RWPE1 (cell line): ENCODE results near the gene WEE1.

Source experiments
- CTCF ChIA-PET: fragments of 350-600 bp; sonication (Branson Sonifier 250); formaldehyde crosslinking; extraction: SDS; loops from one replicate; lab custom pipeline; 2021; lab: Yijun Ruan, JAX
- POLR2A ChIA-PET: fragments of 400-600 bp; formaldehyde crosslinking; extraction: SDS; loops from one replicate; lab custom pipeline; 2020; ENCODE audit warnings: antibody characterized with exemption; ENCODE audit not compliant: low non-redundant PET; lab: Yijun Ruan, JAX
- DNase-seq: peaks from one replicate; pipeline ENCODE4 v3.0.0; 2012; ENCODE audit warnings: low spot score
- H3K27ac ChIP-seq: fragments of 450-650 bp; 2 replicates; pipeline ENCODE4 v1.5.1; 2017
- CTCF ChIP-seq: fragments of 450-650 bp; conservative IDR thresholded peaks from 2 replicates; pipeline ENCODE4 v1.5.1; 2017; ENCODE audit warnings: low read depth, mild to moderate bottlenecking

WEE1 gene

DNA sequence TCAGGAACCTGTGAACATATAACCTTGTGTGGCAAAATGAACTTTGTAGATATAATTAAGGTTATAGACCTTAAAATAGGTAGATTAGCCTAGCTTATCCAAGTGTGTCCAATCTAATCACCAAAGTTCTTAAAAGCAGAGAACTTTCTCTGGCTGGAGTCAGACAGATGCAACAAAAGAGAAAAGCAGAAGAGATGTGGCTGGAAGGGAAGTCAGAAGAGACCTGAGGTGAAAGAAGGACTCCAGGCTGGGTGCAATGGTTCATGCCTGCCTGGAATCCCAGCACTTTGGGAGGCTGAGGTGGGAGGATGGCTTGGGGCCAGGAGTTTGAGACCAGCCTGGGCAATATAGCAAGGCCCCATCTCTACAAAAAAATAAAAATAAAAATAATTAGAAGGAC, 51.0 kb downstream of the WEE1 start:
- TF ChIP-seq CTCF = no peak
- POLR2A ChIA-PET = no interaction called here
- no peak for DNase-seq
- CTCF ChIA-PET = no interaction called here
- no peak overlapping the region for H3K27ac ChIP-seq

DNA sequence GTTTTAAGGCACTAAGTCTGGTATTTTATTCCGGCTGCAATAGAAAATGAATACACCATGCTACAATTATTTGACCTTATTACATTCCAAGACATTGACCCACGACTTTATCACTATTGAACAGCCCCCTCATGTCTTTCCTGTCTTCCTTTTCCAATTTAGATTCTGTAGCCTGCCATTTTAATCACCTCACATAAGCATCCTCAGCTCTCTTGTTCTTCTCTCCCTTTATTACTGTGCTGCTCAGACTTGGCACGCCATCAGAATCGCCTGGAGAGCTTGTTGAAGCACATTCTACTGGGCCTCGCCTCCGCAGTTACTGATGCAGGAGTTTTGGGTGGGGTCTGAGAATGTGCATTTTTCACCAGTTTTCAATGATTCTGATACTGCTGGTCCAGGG, 51.7 kb downstream of the WEE1 start:
- CTCF ChIA-PET = interaction anchor here (0.5 to 1.0 kb wide), 3 partner anchors 11 to 76 kb away, joined by 3 to 6 read pairs (median 5); no protein-coding TSS in a partner anchor
- POLR2A ChIA-PET = no interaction called here
- no peak for DNase-seq
- no peak for TF ChIP-seq CTCF
- no peak overlapping the region for H3K27ac ChIP-seq

DNA sequence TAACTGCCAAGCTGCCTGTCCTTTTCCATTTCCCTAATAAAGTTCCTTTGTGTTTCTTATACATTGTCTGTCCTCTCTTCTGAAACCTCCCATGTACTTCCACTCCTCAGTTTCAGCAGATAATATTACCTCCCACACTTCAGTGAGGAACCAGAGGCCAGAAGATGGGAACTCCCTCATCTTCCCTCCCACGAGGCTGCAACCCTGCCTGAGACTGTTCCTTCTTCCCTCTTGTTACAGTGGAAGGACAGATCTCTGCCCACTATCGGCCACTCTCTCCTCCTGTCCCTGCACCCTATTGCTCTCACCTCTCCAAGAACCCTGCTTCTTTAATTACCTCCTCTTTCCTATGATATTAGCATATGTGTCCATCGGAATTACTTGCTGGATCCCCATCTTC, 52.3 kb downstream of the WEE1 start:
- ChIA-PET POLR2A (no interaction called here), CTCF (interaction anchor here (1.0 kb wide), 1 partner anchor 11 kb away, joined by 5 read pairs; no protein-coding TSS in a partner anchor)
- no peak overlapping the region for H3K27ac ChIP-seq
- no peak for DNase-seq
- no peak for TF ChIP-seq CTCF

DNA sequence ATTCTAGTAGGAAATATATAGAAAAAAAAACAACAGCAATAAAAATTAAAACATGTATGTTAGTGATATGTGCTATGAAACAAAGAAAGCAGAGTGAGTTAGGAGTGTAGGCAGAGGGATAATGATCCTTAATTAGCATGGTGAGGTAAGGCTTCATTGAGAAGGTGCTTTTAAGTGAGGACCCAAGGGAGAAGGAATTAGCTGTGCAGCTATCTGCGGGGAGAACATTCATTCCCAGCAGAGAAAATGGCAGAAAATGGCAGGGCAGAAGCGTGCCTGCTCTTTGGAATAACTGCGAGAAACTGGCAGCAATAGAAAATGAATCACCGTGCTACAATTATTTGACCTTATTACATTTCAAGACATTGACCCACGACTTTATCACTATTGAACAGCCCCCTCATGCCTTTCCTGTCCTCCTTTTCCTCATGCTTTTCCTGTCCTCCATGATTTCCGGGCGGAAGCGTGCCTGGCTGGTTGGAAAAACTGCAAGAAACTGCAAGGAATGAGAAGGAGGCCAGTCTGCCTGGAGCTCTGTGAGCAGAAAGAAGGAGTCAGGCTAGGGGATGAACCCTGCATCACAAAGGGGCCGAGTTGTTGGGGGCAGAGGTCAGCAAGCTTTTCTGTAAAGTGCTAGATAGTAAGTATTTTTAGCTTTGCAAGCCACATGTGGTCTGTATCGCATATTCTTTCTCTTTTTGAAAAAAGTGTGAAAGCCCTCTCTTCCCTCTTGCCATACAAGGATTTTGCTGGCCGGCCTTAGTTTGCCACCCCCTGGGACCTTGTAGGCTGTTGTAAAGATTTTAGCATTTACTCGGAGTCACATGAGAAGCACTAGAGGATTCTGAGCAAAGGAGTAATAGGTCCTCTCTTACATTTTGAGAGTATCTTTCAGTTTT, 53.3 kb downstream of the WEE1 start:
- no peak overlapping the region for H3K27ac ChIP-seq
- CTCF ChIA-PET = interaction anchor here (0.6 to 0.7 kb wide), 2 partner anchors 14 kb away, joined by 3 read pairs; no protein-coding TSS in a partner anchor
- DNase-seq = no peak
- POLR2A ChIA-PET = no interaction called here
- no peak for TF ChIP-seq CTCF

DNA sequence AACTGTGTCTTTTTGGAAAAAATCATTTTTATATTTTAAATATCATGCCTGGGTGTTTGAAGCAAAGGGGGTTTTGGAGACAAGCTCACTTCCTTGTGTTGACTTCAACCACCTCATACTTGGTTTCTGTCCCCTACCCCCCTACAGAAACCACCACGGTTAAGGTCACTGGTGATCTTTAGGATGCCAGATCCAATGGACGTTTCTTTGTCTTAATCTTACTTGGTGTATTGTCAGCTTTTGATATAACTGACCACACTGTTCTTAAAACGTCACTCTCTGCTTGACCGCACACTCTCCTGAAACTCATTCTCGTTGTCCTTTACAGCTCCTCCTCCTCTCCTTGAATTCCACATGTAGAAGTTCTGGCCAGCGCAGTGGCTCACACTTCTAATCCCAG, 55.6 kb downstream of the WEE1 start:
- no peak for DNase-seq
- ChIA-PET CTCF (interaction anchor here (1.1 to 1.2 kb wide), 2 partner anchors 15 to 16 kb away, joined by 3 to 5 read pairs; no protein-coding TSS in a partner anchor), POLR2A (no interaction called here)
- no peak overlapping the region for H3K27ac ChIP-seq
- no peak for TF ChIP-seq CTCF

DNA sequence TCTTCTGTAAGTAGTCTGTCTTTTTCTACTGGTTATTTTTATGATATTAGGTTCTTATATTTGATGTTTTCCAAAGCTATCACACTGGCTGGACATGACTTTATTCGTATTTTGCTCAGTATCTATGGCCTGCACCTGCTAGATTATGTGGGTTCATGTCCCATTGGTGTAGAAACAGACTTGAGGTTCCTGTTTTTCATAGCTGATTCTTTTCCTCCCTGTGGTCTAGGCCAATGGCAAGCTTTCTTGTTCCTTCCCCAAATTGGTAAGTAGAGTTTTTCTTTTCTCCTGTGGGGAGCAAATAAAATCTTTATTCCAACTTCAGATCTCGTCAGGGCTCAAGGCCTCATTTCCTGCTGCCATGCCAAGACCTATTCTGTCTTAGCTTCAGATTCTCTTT, 60.2 kb downstream of the WEE1 start:
- TF ChIP-seq CTCF = no peak
- H3K27ac ChIP-seq = no peak overlapping the region
- CTCF ChIA-PET = no interaction called here
- DNase-seq = no peak
- POLR2A ChIA-PET = no interaction called here
